T-helper 1 cell treated with Interleukin-12 subunit alpha and Interleukin-12 subunit beta and Interleukin-4 antibody, amounts not matched to agents 30 ng/mL and 1 ng/mL, for 36 hours (primary cell): ENCODE measurements around the gene ZNF334. TPM values are rescaled to one million over a fixed set of nuclear protein-coding genes. Genes with fewer than 3 reads are reported as not detected.

Experiments used
- intact Hi-C: fragments of 100-400 bp; cut with micrococcal nuclease; formaldehyde crosslinking; loops from one replicate; pipeline ENCODE4 v1.15.1; 2024
- total RNA-seq: library from RNA; stranded (reverse); gene quantifications from 2 replicates; pipeline ENCODE4 v1.2.3, GENCODE V29; 2022

Gene ZNF334
- total RNA-seq, 1 donor from 2014 or later, result 1.3 TPM

DNA sequence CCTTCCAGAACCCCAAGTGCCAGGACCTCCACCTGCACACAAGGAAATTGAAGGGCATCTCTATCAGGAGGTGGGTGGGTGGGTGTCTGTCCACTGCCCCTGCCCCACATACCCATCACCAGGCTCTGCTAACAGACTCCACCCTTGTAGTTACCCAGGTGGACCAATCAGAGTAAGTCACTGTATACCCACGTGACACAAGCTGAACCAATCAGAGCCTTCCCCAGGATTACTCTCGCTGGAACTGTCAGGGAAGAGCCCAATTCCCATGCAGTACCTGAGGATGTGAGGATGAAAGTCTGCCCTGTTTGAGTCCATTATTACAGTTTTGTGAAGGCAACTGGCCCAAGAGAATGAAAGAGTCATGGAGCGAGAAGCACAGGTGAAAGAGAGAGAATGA, 32.9 kb upstream of the ZNF334 start:
- intact Hi-C loops, result no loop called here

DNA sequence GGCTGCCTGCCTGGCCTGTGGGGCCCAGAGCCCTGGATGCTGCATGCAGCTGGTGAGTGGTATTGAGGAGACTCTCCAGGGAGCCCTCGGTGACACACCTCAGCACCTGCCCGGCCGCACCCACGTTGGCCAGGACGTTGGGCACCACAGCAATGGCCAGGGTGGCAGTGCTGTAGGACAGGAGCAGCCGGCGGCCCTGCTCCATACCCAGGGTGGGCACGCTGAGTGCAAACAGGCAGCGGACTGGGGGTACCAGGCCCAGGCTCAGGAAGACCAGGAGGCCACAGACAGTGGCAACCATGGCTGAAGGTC, 32.4 kb upstream of the ZNF334 start:
- intact Hi-C loops, result loop anchor here (1.0 to 2.0 kb wide), 5 partner anchors 8 to 143 kb away; partner anchors contain the start of genes ELMO2 and TP53RK

DNA sequence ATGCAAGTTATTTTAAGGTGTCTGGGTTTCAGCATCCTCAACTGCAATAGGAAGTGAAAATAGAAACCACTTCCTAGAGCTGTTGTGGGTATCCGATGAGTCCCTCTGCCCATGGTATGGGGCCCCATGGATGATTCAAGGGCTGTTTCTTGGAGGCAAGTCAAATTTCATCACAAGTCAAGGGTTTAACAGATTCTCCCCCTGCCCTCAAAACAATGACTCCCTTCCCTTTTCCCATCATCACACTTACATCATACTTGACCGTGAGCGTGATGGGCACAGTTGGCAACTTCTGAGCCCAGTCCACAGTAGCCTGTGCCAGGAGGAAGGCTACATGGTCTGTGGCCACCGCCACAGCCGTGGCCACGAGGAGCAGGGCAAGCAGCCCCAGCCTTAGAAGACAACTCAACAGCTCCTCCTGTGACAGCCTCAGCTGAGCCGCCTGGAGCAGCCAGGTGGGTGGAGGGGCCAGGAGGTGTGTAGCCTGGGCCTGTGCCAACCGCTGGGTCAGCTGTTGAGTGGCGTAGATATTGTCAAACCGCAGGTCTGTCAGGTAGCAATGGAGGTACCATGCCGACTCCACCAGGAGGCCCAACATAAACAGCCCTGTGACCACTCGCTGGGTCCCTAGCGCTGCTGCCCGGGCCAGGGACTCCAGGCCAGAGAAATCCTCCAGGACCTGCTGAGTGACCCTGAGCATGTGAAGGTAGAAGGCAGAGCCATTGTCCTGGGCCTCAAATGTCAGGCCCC, 31.9 kb upstream of the ZNF334 start:
- intact Hi-C loops, result loop anchor here (1.0 to 2.0 kb wide), 5 partner anchors 8 to 144 kb away; partner anchors contain the start of genes ELMO2 and TP53RK

GRCh38 chr20:46544576-46544975, 31.2 kb upstream of the ZNF334 start:
- intact Hi-C loops, result loop anchor here (1.0 to 2.0 kb wide), 2 partner anchors 137 to 144 kb away; partner anchors contain the start of gene TP53RK

GRCh38 chr20:46543959-46544358, 30.6 kb upstream of the ZNF334 start:
- intact Hi-C loops, result loop anchor here (1.0 to 2.0 kb wide), 2 partner anchors 137 to 145 kb away; partner anchors contain the start of gene TP53RK

- intact Hi-C loops, result no loop called here
Observed at GRCh38 chr20:46543033-46543432, 29.7 kb upstream of the ZNF334 start.

DNA sequence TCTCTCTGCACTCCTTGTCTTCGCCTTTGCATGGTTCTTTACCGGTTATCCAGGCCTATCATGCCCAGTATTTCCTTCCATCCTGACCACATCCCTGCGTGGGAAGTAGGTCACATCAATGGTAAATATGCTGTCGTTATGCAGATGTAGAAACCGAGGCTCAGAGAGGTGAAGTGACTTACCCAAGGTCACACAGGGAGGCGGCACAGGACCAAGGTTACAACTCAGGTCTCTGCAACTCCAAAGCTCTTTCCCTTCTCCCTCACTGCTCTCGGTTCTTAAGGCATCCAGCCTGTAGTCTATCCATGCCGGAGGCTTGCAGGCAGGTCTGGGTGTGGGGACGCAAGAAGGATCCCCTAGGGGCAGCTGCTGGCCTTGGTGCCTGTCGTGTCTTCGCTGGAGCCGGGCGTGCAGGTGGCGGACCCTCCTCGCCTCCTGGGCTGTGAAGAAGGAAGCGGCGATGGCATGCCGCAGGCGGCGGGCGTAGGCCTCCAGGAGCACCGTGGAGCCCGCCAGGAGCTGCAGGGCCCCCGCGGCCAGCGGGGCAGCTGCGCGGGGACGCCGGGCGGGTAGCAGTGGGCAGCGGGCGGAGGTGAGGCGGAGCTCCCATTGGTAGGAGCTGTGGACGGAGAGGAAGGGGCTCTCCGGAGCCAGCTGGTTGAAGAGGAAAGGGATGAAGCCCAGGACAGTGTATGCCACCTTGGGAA, 28.0 kb upstream of the ZNF334 start:
- intact Hi-C loops, result no loop called here

DNA sequence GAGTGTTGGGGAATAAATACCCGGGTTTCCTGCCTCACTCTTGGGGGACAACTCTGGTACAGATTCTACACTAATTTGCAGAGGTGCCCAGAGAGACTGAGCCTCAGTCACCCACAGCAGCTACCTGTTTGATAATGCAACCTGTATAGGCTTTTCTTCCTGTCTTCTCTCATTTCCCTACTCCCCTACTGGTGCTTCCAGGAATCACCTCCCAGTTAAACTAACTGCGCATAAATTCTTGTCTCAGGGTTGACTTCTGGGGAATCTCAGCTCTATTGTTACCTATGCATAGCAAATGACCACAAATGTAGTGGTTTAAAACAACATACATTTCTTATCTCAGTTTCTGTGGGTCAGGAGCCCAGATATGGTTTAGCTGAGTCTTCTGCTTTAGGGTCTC, 25.8 kb upstream of the ZNF334 start:
- intact Hi-C loops, result no loop called here

DNA sequence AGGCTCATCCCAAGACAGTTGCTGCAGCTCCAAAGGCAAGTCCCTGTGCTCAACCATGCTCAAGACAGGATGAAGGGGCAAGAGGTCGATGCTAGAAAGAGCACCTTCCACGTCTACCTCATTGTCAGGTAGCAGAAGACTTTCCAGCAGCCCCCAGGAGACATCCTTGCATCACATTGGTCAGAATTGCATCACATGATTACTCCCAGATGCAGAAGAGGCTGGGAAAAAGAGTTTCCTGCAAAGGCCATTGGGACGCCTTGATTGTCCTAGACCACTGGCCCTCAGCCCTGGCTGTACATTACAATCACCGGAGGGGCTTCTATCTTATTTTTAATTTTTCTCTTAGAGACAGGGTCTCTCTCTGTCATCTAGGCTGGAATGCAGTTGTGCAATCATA, 17.3 kb upstream of the ZNF334 start:
- intact Hi-C loops, result no loop called here

DNA sequence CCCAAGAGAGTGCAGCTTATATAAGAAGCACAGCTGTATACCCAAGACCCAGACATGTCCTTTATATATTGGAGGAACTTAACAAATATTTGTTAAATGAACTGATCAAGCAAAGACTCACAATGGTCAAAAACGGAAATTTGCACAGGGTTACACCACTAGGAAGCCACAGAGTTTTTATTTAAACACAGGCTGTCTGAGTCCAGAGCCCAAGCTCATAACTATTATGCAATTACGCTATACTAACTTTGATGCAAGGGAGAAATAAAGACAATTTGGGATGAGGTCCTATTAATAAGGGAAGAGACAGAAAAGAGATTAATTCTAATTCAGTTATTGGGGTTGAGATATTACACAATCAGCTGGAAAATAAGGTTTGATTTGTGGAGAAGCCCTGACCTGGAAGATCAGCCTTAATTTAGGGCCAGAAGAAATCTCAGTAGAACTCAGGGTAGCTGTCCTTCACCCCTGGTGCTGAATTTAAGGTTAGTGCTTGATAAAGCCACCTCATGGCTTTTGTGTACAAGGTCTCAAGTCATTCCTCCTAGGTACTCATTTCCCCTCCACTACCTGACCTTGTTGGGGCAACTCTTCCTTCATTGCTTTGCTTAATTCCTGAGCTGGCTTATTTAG, 10.5 kb upstream of the ZNF334 start:
- intact Hi-C loops, result no loop called here

- intact Hi-C loops, result no loop called here
Observed at GRCh38 chr20:46523108-46523507, 9.7 kb upstream of the ZNF334 start.

GRCh38 chr20:46520976-46521579, 7.7 kb upstream of the ZNF334 start:
- intact Hi-C loops, result loop anchor here (1.0 kb wide), 4 partner anchors 24 to 231 kb away; no protein-coding TSS in a partner anchor

- intact Hi-C loops, result no loop called here
Observed at GRCh38 chr20:46520540-46520939, 7.2 kb upstream of the ZNF334 start.

DNA sequence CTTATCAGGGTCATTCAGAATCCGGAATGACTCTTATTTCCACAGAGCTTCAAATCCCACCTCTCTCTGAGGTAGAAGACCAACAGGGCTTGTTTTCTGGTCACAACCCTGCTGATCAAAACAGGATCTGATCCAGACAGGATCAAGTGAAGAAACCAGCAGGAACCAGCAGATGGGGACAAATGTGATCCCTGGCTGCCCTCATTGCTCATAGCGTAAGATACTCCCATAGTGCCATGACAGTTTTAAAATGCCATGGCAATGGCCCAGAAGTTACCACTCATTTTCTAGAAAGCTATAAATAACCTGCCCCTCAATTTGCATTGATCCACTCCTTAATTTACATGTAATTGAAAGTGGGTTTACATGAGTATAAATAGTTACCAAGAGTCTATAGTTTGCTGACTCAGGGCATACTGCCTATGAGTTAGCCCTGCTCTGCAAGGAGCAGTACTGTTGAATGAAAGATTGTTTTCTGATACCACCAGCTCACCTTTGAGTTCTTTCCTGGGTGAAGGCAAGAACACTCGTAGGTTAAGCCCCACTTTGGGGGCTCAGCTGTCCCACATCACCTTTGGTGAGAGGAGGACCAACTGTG, 6.2 kb upstream of the ZNF334 start:
- intact Hi-C loops, result no loop called here

GRCh38 chr20:46509523-46509922, 3.8 kb downstream of the ZNF334 start:
- intact Hi-C loops, result no loop called here

GRCh38 chr20:46507760-46508407, 5.5 kb downstream of the ZNF334 start:
- intact Hi-C loops, result no loop called here

DNA sequence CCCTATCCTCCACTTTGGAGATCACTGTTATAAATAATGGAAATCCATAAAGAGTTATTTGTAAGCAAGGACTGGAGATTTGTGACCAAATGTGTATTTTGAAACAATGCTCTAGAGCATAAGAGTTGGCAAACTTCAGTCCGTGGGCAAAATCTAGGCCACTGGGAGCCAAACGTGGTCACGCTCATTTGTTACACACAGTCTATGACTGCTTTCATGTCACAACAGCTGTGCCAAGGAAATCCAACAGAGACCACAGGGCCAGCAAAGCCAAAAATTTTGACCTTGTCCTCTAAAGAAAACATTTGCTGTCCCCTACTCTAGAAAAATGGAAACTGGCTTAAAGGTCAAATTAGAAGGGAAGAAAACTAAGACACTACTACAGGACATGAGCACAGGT, 7.9 kb downstream of the ZNF334 start:
- intact Hi-C loops, result no loop called here

DNA sequence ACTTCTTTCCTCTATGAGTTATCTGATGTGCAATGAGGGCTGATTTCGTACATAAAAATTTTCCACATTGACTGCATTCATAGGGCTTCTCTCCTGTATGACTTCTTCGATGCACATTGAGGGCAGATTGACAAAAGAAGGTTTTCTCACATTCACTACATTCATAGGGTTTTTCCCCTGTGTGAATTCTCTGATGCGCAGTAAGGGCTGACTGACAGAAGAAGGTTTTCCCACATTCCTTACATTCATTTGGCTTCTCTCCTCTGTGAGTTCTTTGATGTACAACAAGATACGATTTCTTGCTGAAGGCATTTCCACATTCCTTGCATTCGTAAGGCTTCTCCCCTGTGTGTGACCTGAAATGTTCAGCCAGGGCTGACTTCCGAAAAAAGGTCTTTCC, 11.4 kb downstream of the ZNF334 start:
- intact Hi-C loops, result no loop called here

DNA sequence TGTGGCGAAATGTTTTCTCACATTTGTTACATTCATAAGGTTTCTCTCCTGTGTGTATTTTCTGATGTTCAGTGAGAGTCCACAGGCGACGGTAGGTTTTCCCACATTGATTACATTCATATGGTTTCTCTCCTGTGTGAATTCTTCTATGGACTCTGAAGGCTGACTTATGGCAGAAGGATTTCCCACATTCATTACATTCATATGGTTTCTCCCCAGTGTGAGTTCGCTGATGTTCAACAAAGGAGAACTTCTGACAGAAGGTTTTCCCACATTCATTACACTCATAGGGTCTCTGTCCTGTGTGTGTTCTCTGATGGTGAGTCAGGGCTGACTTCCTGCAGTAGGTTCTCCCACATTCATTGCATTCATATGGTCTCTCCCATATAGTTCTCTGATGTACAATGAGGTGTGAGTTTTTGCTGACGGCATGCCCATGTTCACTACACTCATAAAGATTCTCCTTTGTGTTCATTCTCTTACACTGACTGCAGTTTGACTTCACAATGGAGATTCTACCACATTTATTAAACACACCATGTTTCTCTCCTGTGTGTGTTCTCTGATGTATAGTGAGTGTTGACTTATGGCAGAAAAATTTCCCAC, 11.9 kb downstream of the ZNF334 start:
- intact Hi-C loops, result no loop called here

DNA sequence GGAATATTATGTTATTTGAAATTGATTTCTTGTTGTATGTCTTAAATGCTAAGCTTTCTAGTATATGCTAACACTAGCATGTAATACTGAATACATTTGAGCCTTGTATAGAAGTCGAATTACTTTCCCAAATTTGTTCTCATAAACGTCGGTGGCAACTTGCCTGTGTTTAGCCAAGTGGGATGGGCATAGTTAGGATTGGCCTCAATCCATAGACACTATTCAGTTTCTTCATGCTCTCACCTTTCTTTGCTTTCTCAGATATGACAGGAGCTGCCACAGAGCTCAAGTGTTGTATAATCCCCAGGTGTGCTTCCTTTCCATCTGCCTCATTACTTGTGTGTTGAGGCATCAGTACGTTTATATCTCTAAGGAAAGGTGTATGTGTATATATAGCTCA, 19.3 kb downstream of the ZNF334 start:
- intact Hi-C loops, result no loop called here
